B cell (primary cell): ENCODE results near the gene ADH1C. TPM values are rescaled to one million over a fixed set of nuclear protein-coding genes. Genes with fewer than 3 reads are reported as not detected.
"Not testable (repeated sequence)": the region's sequence is repeated elsewhere in the genome, so short reads cannot be mapped to it uniquely, and the experiment has no call there.

Experiments used
- ATAC-seq: fragments of 200-7000 bp; cut with Tn5 transposase; one replicate; pipeline ENCODE4 v1.10.0; 2021; ENCODE audit warnings: low read depth, mild to moderate bottlenecking, moderate number of reproducible peaks, moderate library complexity
- CTCF ChIA-PET: fragments of 350-600 bp; sonication (Branson Sonifier 250); formaldehyde crosslinking; loops from one replicate; lab custom pipeline; 2021; ENCODE audit warnings: antibody characterized with exemption, inconsistent platforms; lab: Charles Lee
- POLR2A ChIA-PET: fragments of 350-600 bp; sonication (Branson Sonifier 250); formaldehyde crosslinking; loops from one replicate; lab custom pipeline; 2021; ENCODE audit warnings: antibody characterized with exemption; lab: Charles Lee
- DNase-seq: peaks from one replicate; pipeline ENCODE4 v3.0.0; 2013
- H2AFZ ChIP-seq: 2 replicates; pipeline ENCODE4 v1.6.1; 2012; ENCODE audit warnings: mild to moderate bottlenecking, low read depth, low read length; ENCODE audit not compliant: insufficient read depth, poor library complexity, severe bottlenecking
- H3K27ac ChIP-seq, 2 donors: 1 replicate in 1 of 2; 2 replicates in 1 of 2; pipeline ENCODE4 v1.5.1; 2012 to 2013; ENCODE audit warnings: low read length in 2 of 2, mild to moderate bottlenecking in 2 of 2, moderate library complexity in 1 of 2
- H3K27me3 ChIP-seq, 4 experiments: fragments of 200-600 bp in 1 of 4; sonication (generic) in 1 of 4; replicated peaks in 1 of 4; 1 replicate in 2 of 4; 2 replicates in 2 of 4; pipeline versions ENCODE4 v1.6.1 to v1.7.0; 2013 to 2016; ENCODE audit warnings: low read length in 3 of 4, mild to moderate bottlenecking in 2 of 4, mixed read lengths in 1 of 4, moderate library complexity in 1 of 4; ENCODE audit not compliant: insufficient read depth in 4 of 4, control insufficient read depth in 3 of 4; ENCODE audit errors: control extremely low read depth in 1 of 4
- H3K36me3 ChIP-seq, 2 experiments: replicated peaks in 1 of 2; 1 replicate in 1 of 2; 2 replicates in 1 of 2; pipeline versions ENCODE4 v1.6.1 to v1.7.1; 2013; ENCODE audit warnings: low read length in 1 of 2; ENCODE audit not compliant: insufficient read depth in 2 of 2, control insufficient read depth in 1 of 2; ENCODE audit errors: control extremely low read depth in 1 of 2, extremely low read depth in 1 of 2
- H3K4me1 ChIP-seq, 2 donors: fragments of 200-600 bp in 1 of 2; sonication (generic) in 1 of 2; 1 replicate in 1 of 2; 2 replicates in 1 of 2; pipeline versions ENCODE4 v1.5.1 to v1.6.1; 2013 to 2017; ENCODE audit warnings: low read length in 2 of 2; ENCODE audit not compliant: control insufficient read depth in 2 of 2, insufficient read depth in 2 of 2
- H3K4me2 ChIP-seq: replicated peaks from 2 replicates; pipeline ENCODE3; 2012; ENCODE audit warnings: mild to moderate bottlenecking, low read depth, low read length; ENCODE audit not compliant: poor library complexity, severe bottlenecking
- H3K4me3 ChIP-seq, 5 experiments: fragments of 200-600 bp in 1 of 5; sonication (generic) in 1 of 5; 1 replicate in 3 of 5; 2 replicates in 2 of 5; pipeline versions ENCODE4 v1.5.1 to v1.7.0; 2011 to 2016; ENCODE audit warnings: low read length in 4 of 5, mild to moderate bottlenecking in 4 of 5, low read depth in 2 of 5, control low read depth in 1 of 5, moderate library complexity in 1 of 5; ENCODE audit not compliant: insufficient read depth in 1 of 5; ENCODE audit errors: control extremely low read depth in 1 of 5, extremely low read depth in 1 of 5
- H3K79me2 ChIP-seq: fragments of 200-600 bp; sonication (generic); one replicate; pipeline ENCODE4 v1.6.0; 2016; ENCODE audit warnings: low read length; ENCODE audit not compliant: control insufficient read depth, insufficient read depth
- H3K9ac ChIP-seq: fragments of 200-600 bp; sonication (generic); 2 replicates; pipeline ENCODE4 v1.6.1; 2017; ENCODE audit warnings: mild to moderate bottlenecking, low read length, moderate library complexity
- H3K9me3 ChIP-seq, 3 donors: one replicate each; pipeline versions ENCODE4 v1.6.1 to v1.7.1; 2013; ENCODE audit warnings: low read length in 2 of 3; ENCODE audit not compliant: control insufficient read depth in 2 of 3, insufficient read depth in 1 of 3; ENCODE audit errors: control extremely low read depth in 1 of 3
- H4K20me1 ChIP-seq: 2 replicates; pipeline ENCODE4 v1.6.0; 2012; ENCODE audit warnings: mild to moderate bottlenecking, low read length; ENCODE audit not compliant: insufficient read depth, control insufficient read depth, poor library complexity, severe bottlenecking
- H3K27ac Mint-ChIP-seq: one replicate; pipeline ENCODE4 v1.8.0; 2021; ENCODE audit warnings: mixed read lengths
- H3K27me3 Mint-ChIP-seq: one replicate; pipeline ENCODE4 v1.8.0; 2021; ENCODE audit warnings: mixed read lengths
- H3K4me1 Mint-ChIP-seq: one replicate; pipeline ENCODE4 v1.8.0; 2021; ENCODE audit warnings: mixed read lengths
- H3K4me3 Mint-ChIP-seq: one replicate; pipeline ENCODE4 v1.8.0; 2021; ENCODE audit warnings: mixed read lengths
- H3K9me3 Mint-ChIP-seq: one replicate; pipeline ENCODE4 v1.8.0; 2022; ENCODE audit warnings: mixed read lengths; ENCODE audit not compliant: insufficient read depth
- EZH2 ChIP-seq: IDR thresholded peaks from 2 replicates; pipeline ENCODE4 v1.6.1; 2012; ENCODE audit warnings: borderline replicate concordance, low read depth, mild to moderate bottlenecking, moderate library complexity, low read length; ENCODE audit not compliant: insufficient read depth, poor library complexity, severe bottlenecking
- WGBS: methylation state at CpG from one replicate; pipeline ENCODE4 v1.1.5; 2013; ENCODE audit warnings: missing lambda C conversion rate; ENCODE audit not compliant: insufficient coverage; 5-methylcytosine and 5-hydroxymethylcytosine counted together
- intact Hi-C: fragments of 100-400 bp; cut with micrococcal nuclease; formaldehyde crosslinking; loops from one replicate; pipeline ENCODE4 v1.10.0; 2022
- polyA plus RNA-seq: library from polyadenylated mRNA; depleted of rRNA; stranded (reverse); fragments of >200 nt; gene quantifications from 2 replicates; pipeline ENCODE4 v1.2.3, GENCODE V29; 2012
- total RNA-seq, 2 donors: library from RNA; stranded (reverse); fragments of 120-200 nt in 1 of 2; gene quantifications; 1 replicate in 1 of 2; 2 replicates in 1 of 2; pipeline versions ENCODE4 v1.2.3 to v1.2.4, GENCODE V29; 2013 to 2022
- TF ChIP-seq, protein P1 (sequence below): fragments of 200-600 bp; IDR thresholded peaks from one replicate; pipeline ENCODE4 v1.8.0; 2022; ENCODE audit warnings: antibody characterized with exemption, mild to moderate bottlenecking

ADH1C gene
- total and polyA plus RNA-seq, 2 donors (not counting 1 experiment from before 2014, with no cell fraction given): not detected

DNA sequence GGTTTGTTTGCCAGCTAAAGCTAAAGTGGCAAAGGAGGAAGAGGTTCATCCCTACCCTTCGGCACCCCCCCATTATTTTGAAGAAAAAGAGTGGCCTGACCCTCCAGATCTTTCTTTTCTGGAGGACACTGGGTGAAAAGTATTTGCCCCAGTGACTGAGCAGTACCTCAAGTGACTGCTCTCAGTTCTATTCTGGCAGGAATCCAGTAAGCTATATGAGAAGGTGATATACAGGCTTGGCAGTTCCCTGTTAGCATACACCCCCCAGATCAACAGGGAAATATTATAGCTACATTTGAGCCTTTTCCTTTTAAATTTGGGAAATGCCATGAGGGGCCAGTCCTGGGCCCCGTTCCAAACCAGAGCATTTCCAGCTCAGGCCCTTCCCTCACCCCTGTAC is 15.3 kb upstream of the ADH1C start:
- H3K4me3 ChIP-seq, H3K36me3 ChIP-seq, POLR2A ChIA-PET, H3K9me3 ChIP-seq, H3K4me1 Mint-ChIP-seq, H3K4me3 Mint-ChIP-seq, H3K27ac Mint-ChIP-seq, H3K4me1 ChIP-seq, ATAC-seq, H3K27me3 ChIP-seq, H3K27ac ChIP-seq, H3K9ac ChIP-seq, H3K79me2 ChIP-seq, H3K4me2 ChIP-seq, H2AFZ ChIP-seq, intact Hi-C loops, H4K20me1 ChIP-seq, CTCF ChIA-PET, DNase-seq, H3K27me3 Mint-ChIP-seq: not testable (repeated sequence)
- WGBS: 71% methylated on average over 1 of the region's 2 CpGs
- H3K9me3 Mint-ChIP-seq: peaks cover 10% of the 10 kb centered on the region

DNA sequence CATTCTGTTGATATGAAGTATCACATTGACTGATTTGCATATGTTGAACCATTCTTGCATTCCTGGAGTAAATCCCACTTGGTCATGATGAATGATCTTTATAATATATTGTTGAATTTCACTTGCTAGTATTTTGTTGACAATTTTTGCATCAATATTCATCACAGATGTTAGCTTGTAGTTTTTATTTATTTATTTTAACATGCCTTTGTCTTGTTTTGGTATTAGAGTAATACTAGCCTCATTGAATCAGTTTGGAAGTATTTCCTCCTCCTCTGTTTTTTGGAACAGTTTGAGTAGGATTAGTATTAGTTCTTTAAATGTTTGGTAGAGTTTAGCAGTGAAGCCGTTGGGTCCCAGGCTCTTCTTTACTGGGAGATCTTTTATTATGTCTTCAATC is 13.9 kb upstream of the ADH1C start:
- DNase-seq: no peak
- ChIA-PET CTCF (no interaction called here), POLR2A (no interaction called here)
- Histone ChIP-seq H3K27me3 (no peaks in the 10 kb centered on the region), H3K36me3 (no peaks in the 10 kb centered on the region), H3K4me2 (no peak overlapping the region), H3K27ac (no peak overlapping the region), H2AFZ (no peak overlapping the region), H3K9me3 (peaks cover 0 to 1% (median 0%) of the 10 kb centered on the region in 3 donors), H3K4me1 (no peaks in the 10 kb centered on the region), H4K20me1 (no peaks in the 10 kb centered on the region), H3K4me3 (no peak overlapping the region), H3K9ac (no peak overlapping the region), H3K79me2 (no peaks in the 10 kb centered on the region)
- Mint-ChIP-seq H3K4me3 (no peak overlapping the region), H3K4me1 (no peaks in the 10 kb centered on the region), H3K27ac (no peak overlapping the region), H3K9me3 (no peaks in the 10 kb centered on the region), H3K27me3 (peaks cover 7% of the 10 kb centered on the region)
- no peak for ATAC-seq
- TF ChIP-seq, protein P1, sequence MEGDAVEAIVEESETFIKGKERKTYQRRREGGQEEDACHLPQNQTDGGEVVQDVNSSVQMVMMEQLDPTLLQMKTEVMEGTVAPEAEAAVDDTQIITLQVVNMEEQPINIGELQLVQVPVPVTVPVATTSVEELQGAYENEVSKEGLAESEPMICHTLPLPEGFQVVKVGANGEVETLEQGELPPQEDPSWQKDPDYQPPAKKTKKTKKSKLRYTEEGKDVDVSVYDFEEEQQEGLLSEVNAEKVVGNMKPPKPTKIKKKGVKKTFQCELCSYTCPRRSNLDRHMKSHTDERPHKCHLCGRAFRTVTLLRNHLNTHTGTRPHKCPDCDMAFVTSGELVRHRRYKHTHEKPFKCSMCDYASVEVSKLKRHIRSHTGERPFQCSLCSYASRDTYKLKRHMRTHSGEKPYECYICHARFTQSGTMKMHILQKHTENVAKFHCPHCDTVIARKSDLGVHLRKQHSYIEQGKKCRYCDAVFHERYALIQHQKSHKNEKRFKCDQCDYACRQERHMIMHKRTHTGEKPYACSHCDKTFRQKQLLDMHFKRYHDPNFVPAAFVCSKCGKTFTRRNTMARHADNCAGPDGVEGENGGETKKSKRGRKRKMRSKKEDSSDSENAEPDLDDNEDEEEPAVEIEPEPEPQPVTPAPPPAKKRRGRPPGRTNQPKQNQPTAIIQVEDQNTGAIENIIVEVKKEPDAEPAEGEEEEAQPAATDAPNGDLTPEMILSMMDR: no peak
- no peak for TF ChIP-seq EZH2
- no CpG with 5 or more reads among the region's 1 CpG for WGBS
- intact Hi-C loops: no loop called here
